K562 (cell line): ENCODE results near the gene EMX1. TPM values are rescaled to one million over a fixed set of nuclear protein-coding genes. Genes with fewer than 3 reads are reported as not detected.

Experiments
- ATAC-seq: fragments of 200-7000 bp; cut with Tn5 transposase; 3 replicates; pipeline ENCODE4 v1.9.1; 2020; ENCODE audit warnings: moderate library complexity
- BruUV-seq: library from RNA; stranded (reverse); fragments of 400-500 nt; replicated peaks from 2 replicates; lab custom pipeline; 2021; lab: Mats Ljungman, UMichigan
- CTCF ChIA-PET: fragments of 300-600 bp; formaldehyde crosslinking; extraction: SDS; loops from one replicate; lab custom pipeline; 2021; ENCODE audit warnings: low intra/inter-chr PET ratio; lab: Yijun Ruan, JAX
- POLR2A ChIA-PET: fragments of 300-600, 350-650 bp; sonication (Branson Sonifier 250); formaldehyde crosslinking; extraction: SDS; loops from one replicate; lab custom pipeline; 2021; ENCODE audit warnings: antibody characterized with exemption, inconsistent platforms; lab: Yijun Ruan, JAX
- DNase-seq, 4 experiments: peaks; one replicate each; pipeline versions ENCODE4 v3.0.0 to v3.0.0-alpha.2; 2011 to 2018; ENCODE audit warnings: low spot score in 3 of 4, mixed read lengths in 3 of 4; ENCODE audit errors: extremely low read depth in 1 of 4
- FAIRE-seq: peaks from 2 replicates; lab custom pipeline; 2011; peaks lifted over from hg19 to GRCh38; lab: Jason Lieb, UNC
- H2AFZ ChIP-seq: 2 replicates; pipeline ENCODE4 v1.6.0; 2011; ENCODE audit warnings: low read depth, low read length, control low read depth, inconsistent platforms
- H3K27ac ChIP-seq: fragments of 200-600 bp; 3 replicates; pipeline ENCODE4 v1.8.0; 2011; ENCODE audit warnings: low read depth, mild to moderate bottlenecking, control low read depth, inconsistent platforms, low read length, moderate library complexity, mixed read lengths; ENCODE audit errors: extremely low read depth
- H3K27me3 ChIP-seq, 2 experiments: fragments of 300-600 bp in 1 of 2; 2 replicates in 1 of 2; 3 replicates in 1 of 2; pipeline versions ENCODE4 v1.6.0 to v1.8.0; 2011; ENCODE audit warnings: inconsistent platforms in 2 of 2, low read length in 2 of 2, mild to moderate bottlenecking in 1 of 2, mixed read lengths in 1 of 2, moderate library complexity in 1 of 2; ENCODE audit not compliant: control insufficient read depth in 2 of 2, insufficient read depth in 2 of 2
- H3K36me3 ChIP-seq: fragments of 300-600 bp; 3 replicates; pipeline ENCODE4 v1.8.0; 2011; ENCODE audit warnings: mild to moderate bottlenecking, low read length, inconsistent platforms; ENCODE audit not compliant: control insufficient read depth, insufficient read depth
- H3K4me1 ChIP-seq, 2 experiments: fragments of 200-600 bp in 1 of 2; replicated peaks in 1 of 2; 2 replicates in 1 of 2; 3 replicates in 1 of 2; pipeline versions ENCODE4 v1.5.1 to v1.8.0; 2011; ENCODE audit warnings: inconsistent platforms in 2 of 2, low read length in 2 of 2, mild to moderate bottlenecking in 1 of 2, mixed read lengths in 1 of 2, moderate library complexity in 1 of 2; ENCODE audit not compliant: control insufficient read depth in 2 of 2, insufficient read depth in 2 of 2
- H3K4me2 ChIP-seq: 2 replicates; pipeline ENCODE4 v1.6.1; 2011; ENCODE audit warnings: low read length, control low read depth, inconsistent platforms, mixed read lengths; ENCODE audit not compliant: insufficient read depth
- H3K4me3 ChIP-seq: fragments of 200-600 bp; sonication (generic), shearing (Covaris generic); 2 replicates; pipeline ENCODE4 v1.5.1; 2016; ENCODE audit warnings: control low read depth, inconsistent platforms
- H3K79me2 ChIP-seq: fragments of 200-600 bp; 3 replicates; pipeline ENCODE4 v1.8.0; 2011; ENCODE audit warnings: low read length, inconsistent platforms; ENCODE audit not compliant: control insufficient read depth, insufficient read depth
- H3K9ac ChIP-seq, 2 experiments: 2 replicates each; pipeline versions ENCODE4 v1.6.0 to v1.6.1; 2011; ENCODE audit warnings: low read depth in 2 of 2, low read length in 2 of 2, control low read depth in 1 of 2, inconsistent platforms in 1 of 2, mild to moderate bottlenecking in 1 of 2, mixed read lengths in 1 of 2; ENCODE audit not compliant: insufficient read depth in 1 of 2
- H3K9me1 ChIP-seq: one replicate; pipeline ENCODE4 v1.6.0; 2011; ENCODE audit warnings: inconsistent platforms, mild to moderate bottlenecking, low read length, moderate library complexity; ENCODE audit not compliant: control insufficient read depth, insufficient read depth
- H3K9me3 ChIP-seq: replicated peaks from 2 replicates; pipeline ENCODE4 v1.5.1; 2011; ENCODE audit warnings: low read depth, low read length, inconsistent platforms; ENCODE audit not compliant: control insufficient read depth, insufficient read depth
- H4K20me1 ChIP-seq: replicated peaks from 2 replicates; pipeline ENCODE4 v1.6.1; 2011; ENCODE audit warnings: low read length, inconsistent platforms, mixed read lengths; ENCODE audit not compliant: control insufficient read depth, insufficient read depth
- BCL6 ChIP-seq: fragments of 250-450 bp; sonication (Bioruptor Pico); IDR thresholded peaks from 2 replicates; pipeline ENCODE4 v1.4.0; 2020
- ELF4 ChIP-seq: fragments of 450-650 bp; formaldehyde crosslinking; IDR thresholded peaks from 2 replicates; pipeline ENCODE4 v1.4.0; 2022; ENCODE audit warnings: missing genetic modification characterization
- MYC ChIP-seq, 2 experiments: fragments of 250-450 bp in 1 of 2; sonication (Bioruptor Pico) in 1 of 2; IDR thresholded peaks; 2 replicates each; pipeline versions ENCODE4 v1.5.1 to v1.6.1; 2012 to 2021; ENCODE audit warnings: low read depth in 2 of 2, borderline replicate concordance in 1 of 2, improper control_type of control experiment in 1 of 2, low read length in 1 of 2, mild to moderate bottlenecking in 1 of 2, moderate library complexity in 1 of 2
- WGBS: fragments of 100-300 bp; shearing (Covaris generic); methylation state at CpG from one replicate; pipeline ENCODE4 v1.1.6; 2016; ENCODE audit warnings: low coverage, mixed read lengths; ENCODE audit not compliant: insufficient coverage; ENCODE audit errors: missing lambda C conversion rate; 5-methylcytosine and 5-hydroxymethylcytosine counted together
- in situ Hi-C: fragments of 300-500 bp; cut with MboI; formaldehyde crosslinking; loops from 4 replicates; pipeline ENCODE4 v1.15.0; 2018; ENCODE audit warnings: inconsistent platforms, mixed read lengths
- intact Hi-C: fragments of 100-400 bp; cut with micrococcal nuclease; formaldehyde crosslinking; loops from 2 replicates; pipeline ENCODE4 v1.14.2; 2022
- polyA plus RNA-seq, 8 experiments: library from polyadenylated mRNA; depleted of rRNA in 4 of 8; stranded (reverse) in 5 of 8; unstranded in 3 of 8; fragments of >200 nt; fragmentation: Nextera tagmentation in 2 of 8; fragmentation: Illumina TruSeq in 1 of 8; extraction: Ambion mirVana in 2 of 8; extraction: Trizol in 1 of 8; gene quantifications; 2 replicates each; pipeline versions ENCODE4 v1.2.1 to v1.2.3, GENCODE V29; 2011 to 2014; ENCODE audit warnings: inconsistent platforms in 1 of 8, missing spikeins in 1 of 8
- total RNA-seq, 7 experiments: library from RNA; depleted of rRNA in 6 of 7; stranded (reverse); fragments of >200 nt in 6 of 7; fragmentation: Illumina TruSeq in 2 of 7; extraction: Trizol in 2 of 7; gene quantifications; 2 replicates each; pipeline versions ENCODE4 v1.2.1 to v1.2.3, GENCODE V29; 2011 to 2021; ENCODE audit warnings: low replicate concordance in 1 of 7
- TF ChIP-seq, protein P1 (sequence below): fragments of 250-450 bp; sonication (Bioruptor Pico); IDR thresholded peaks from 2 replicates; pipeline ENCODE4 v1.4.0; 2020; ENCODE audit warnings: mild to moderate bottlenecking, moderate library complexity, borderline replicate concordance

EMX1 gene
- total and polyA plus RNA-seq, 9 of the 15 experiments (the other 6 are each of a cell fraction or from before 2014, with no cell fraction given), result 0.10 to 0.32 (median 0.21) TPM; not detected in 6

- no peak for ATAC-seq
- FAIRE-seq, result no peak
- TF ChIP-seq MYC (IDR thresholded peaks at IDR 0.05; ENCODE audit: low read depth, low read length), result no peak
- TF ChIP-seq MYC (CRISPR knock-in tag; IDR thresholded peaks at IDR 0.05; ENCODE audit: borderline replicate concordance, low read depth), result no peak
- TF ChIP-seq BCL6 (CRISPR knock-in tag), result no peak
- TF ChIP-seq ELF4, result no peak
- TF ChIP-seq, protein P1, sequence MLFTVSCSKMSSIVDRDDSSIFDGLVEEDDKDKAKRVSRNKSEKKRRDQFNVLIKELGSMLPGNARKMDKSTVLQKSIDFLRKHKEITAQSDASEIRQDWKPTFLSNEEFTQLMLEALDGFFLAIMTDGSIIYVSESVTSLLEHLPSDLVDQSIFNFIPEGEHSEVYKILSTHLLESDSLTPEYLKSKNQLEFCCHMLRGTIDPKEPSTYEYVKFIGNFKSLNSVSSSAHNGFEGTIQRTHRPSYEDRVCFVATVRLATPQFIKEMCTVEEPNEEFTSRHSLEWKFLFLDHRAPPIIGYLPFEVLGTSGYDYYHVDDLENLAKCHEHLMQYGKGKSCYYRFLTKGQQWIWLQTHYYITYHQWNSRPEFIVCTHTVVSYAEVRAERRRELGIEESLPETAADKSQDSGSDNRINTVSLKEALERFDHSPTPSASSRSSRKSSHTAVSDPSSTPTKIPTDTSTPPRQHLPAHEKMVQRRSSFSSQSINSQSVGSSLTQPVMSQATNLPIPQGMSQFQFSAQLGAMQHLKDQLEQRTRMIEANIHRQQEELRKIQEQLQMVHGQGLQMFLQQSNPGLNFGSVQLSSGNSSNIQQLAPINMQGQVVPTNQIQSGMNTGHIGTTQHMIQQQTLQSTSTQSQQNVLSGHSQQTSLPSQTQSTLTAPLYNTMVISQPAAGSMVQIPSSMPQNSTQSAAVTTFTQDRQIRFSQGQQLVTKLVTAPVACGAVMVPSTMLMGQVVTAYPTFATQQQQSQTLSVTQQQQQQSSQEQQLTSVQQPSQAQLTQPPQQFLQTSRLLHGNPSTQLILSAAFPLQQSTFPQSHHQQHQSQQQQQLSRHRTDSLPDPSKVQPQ (CRISPR knock-in tag), result no peak
- WGBS, result 76% methylated on average over 4 of the region's 8 CpGs
- Histone ChIP-seq H3K36me3 (no peaks in the 10 kb centered on the region), H3K9me1 (no peaks in the 10 kb centered on the region), H3K4me3 (no peak overlapping the region), H3K27me3 (no peaks in the 10 kb centered on the region), H3K9ac (no peak overlapping the region), H3K4me1 (peaks cover 0 to 8% of the 10 kb centered on the region in 2 experiments; a peak in 1 of 5 replicates), H3K4me2 (no peak overlapping the region), H3K9me3 (no peaks in the 10 kb centered on the region), H3K79me2 (no peaks in the 10 kb centered on the region), H4K20me1 (peaks cover 3% of the 10 kb centered on the region; the same call in 1 of the 2 replicates), H3K27ac (no peak overlapping the region), H2AFZ (no peak overlapping the region)
- intact Hi-C loops (no loop called here), in situ Hi-C loops (no loop called here)
- POLR2A ChIA-PET, result interaction anchor here (0.5 to 0.8 kb wide), 4 partner anchors 12 to 1007 kb away, joined by 3 to 4 read pairs (median 3); no protein-coding TSS in a partner anchor
- no peak for DNase-seq
- no TSS peak for BruUV-seq
- CTCF ChIA-PET, result interaction anchor here (0.7 kb wide), 1 partner anchor 210 kb away, joined by 3 read pairs; no protein-coding TSS in a partner anchor
Observed at GRCh38 chr2:72951303-72952095, 34.2 kb downstream of the EMX1 start.
